ENCODE data around the gene APH1B.

- TF ChIP-seq, protein P1, sequence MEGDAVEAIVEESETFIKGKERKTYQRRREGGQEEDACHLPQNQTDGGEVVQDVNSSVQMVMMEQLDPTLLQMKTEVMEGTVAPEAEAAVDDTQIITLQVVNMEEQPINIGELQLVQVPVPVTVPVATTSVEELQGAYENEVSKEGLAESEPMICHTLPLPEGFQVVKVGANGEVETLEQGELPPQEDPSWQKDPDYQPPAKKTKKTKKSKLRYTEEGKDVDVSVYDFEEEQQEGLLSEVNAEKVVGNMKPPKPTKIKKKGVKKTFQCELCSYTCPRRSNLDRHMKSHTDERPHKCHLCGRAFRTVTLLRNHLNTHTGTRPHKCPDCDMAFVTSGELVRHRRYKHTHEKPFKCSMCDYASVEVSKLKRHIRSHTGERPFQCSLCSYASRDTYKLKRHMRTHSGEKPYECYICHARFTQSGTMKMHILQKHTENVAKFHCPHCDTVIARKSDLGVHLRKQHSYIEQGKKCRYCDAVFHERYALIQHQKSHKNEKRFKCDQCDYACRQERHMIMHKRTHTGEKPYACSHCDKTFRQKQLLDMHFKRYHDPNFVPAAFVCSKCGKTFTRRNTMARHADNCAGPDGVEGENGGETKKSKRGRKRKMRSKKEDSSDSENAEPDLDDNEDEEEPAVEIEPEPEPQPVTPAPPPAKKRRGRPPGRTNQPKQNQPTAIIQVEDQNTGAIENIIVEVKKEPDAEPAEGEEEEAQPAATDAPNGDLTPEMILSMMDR (tag by site-specific recombination; IDR thresholded peaks at IDR 0.05) = no peak
- TF ChIP-seq MYNN (tag by site-specific recombination; IDR thresholded peaks at IDR 0.05; ENCODE audit: borderline replicate concordance) (no peak), ZNF580 (tag by site-specific recombination; IDR thresholded peaks at IDR 0.05) (no peak), ZNF214 (tag by site-specific recombination; IDR thresholded peaks at IDR 0.05; ENCODE audit: borderline replicate concordance) (no peak), GLI4 (tag by site-specific recombination; IDR thresholded peaks at IDR 0.05) (no peak), ZFP37 (tag by site-specific recombination; IDR thresholded peaks at IDR 0.05) (no peak), PBX3 (CRISPR knock-in tag; IDR thresholded peaks at IDR 0.05) (no peak), ZNF777 (tag by site-specific recombination; IDR thresholded peaks at IDR 0.05; ENCODE audit: borderline replicate concordance) (no peak), ZBTB49 (tag by site-specific recombination; IDR thresholded peaks at IDR 0.05; ENCODE audit: low read depth) (no peak), HOXA7 (CRISPR knock-in tag; IDR thresholded peaks at IDR 0.05; ENCODE audit: borderline replicate concordance) (no peak), ZBTB7A (tag by site-specific recombination; IDR thresholded peaks at IDR 0.05; ENCODE audit: low read depth) (no peak), ZNF394 (tag by site-specific recombination; IDR thresholded peaks at IDR 0.05; ENCODE audit: borderline replicate concordance) (no peak)
Measured at GRCh38 chr15:63337046-63337445, 59.6 kb downstream of the APH1B start.
